Activated naive CD4-positive, alpha-beta T cell treated with Interleukin-2 at 50 U/mL for 16 hours (primary cell): ENCODE data around the gene CCL21.
"Not testable (repeated sequence)": the region's sequence is repeated elsewhere in the genome, so short reads cannot be mapped to it uniquely, and the experiment has no call there.

Experiments
- DNase-seq: peaks from one replicate; pipeline ENCODE4 v3.0.0-alpha.2; 2020

The CCL21 gene

GRCh38 chr9:34710023-34710422, at the start of gene CCL21:
Gene CCL21, minus strand, starts transcription at chr9:34710136. Its CDS starts 70 bp downstream, at chr9:34710066.
- DNase-seq, result no peak

GRCh38 chr9:34759432-34760134, 49.6 kb upstream of the CCL21 start:
- no peak for DNase-seq

GRCh38 chr9:34750320-34750719, 40.4 kb upstream of the CCL21 start:
- not testable (repeated sequence) for DNase-seq

GRCh38 chr9:34746526-34746925, 36.6 kb upstream of the CCL21 start:
- DNase-seq, result no peak

GRCh38 chr9:34744295-34745221, 34.6 kb upstream of the CCL21 start:
- DNase-seq, result no peak

- DNase-seq, result no peak
Observed at GRCh38 chr9:34742710-34743109, 32.8 kb upstream of the CCL21 start.

- no peak for DNase-seq
Observed at GRCh38 chr9:34741628-34742027, 31.7 kb upstream of the CCL21 start.

GRCh38 chr9:34740176-34740575, 30.2 kb upstream of the CCL21 start:
- not testable (repeated sequence) for DNase-seq

GRCh38 chr9:34737677-34738260, 27.8 kb upstream of the CCL21 start:
- no peak for DNase-seq

- no peak for DNase-seq
Observed at GRCh38 chr9:34734720-34735119, 24.8 kb upstream of the CCL21 start.

- no peak for DNase-seq
Observed at GRCh38 chr9:34732886-34733285, 22.9 kb upstream of the CCL21 start.

- no peak for DNase-seq
Observed at GRCh38 chr9:34732478-34732877, 22.5 kb upstream of the CCL21 start.

- no peak for DNase-seq
Observed at GRCh38 chr9:34723141-34723540, 13.2 kb upstream of the CCL21 start.

- DNase-seq, result not testable (repeated sequence)
Observed at GRCh38 chr9:34719769-34720025, 9.8 kb upstream of the CCL21 start.

- no peak for DNase-seq
Observed at GRCh38 chr9:34719021-34719768, 9.3 kb upstream of the CCL21 start.

- DNase-seq, result no peak
Observed at GRCh38 chr9:34717996-34718614, 8.2 kb upstream of the CCL21 start.

GRCh38 chr9:34716711-34717110, 6.8 kb upstream of the CCL21 start:
- no peak for DNase-seq

- DNase-seq, result no peak
Observed at GRCh38 chr9:34715639-34716215, 5.8 kb upstream of the CCL21 start.

- no peak for DNase-seq
Observed at GRCh38 chr9:34714007-34714406, 4.1 kb upstream of the CCL21 start.

- no peak for DNase-seq
Observed at GRCh38 chr9:34712140-34712539, 2.2 kb upstream of the CCL21 start.

- no peak for DNase-seq
Observed at GRCh38 chr9:34709196-34709978, 549 bp downstream of the CCL21 start.

- no peak for DNase-seq
Observed at GRCh38 chr9:34707130-34707529, 2.8 kb downstream of the CCL21 start.
